ENCODE results near the gene SENP3.
A peak's percentile ranks its signal among the peaks of the same experiment; 100 is the strongest.

Gene SENP3

GRCh38 chr17:7580604-7581575 lies 19.2 kb downstream of the SENP3 start:
- DNase-seq (ENCODE audit: low read depth in 2 of 2): no peak
- no peak for TF ChIP-seq CTCF (IDR thresholded peaks at IDR 0.05; ENCODE audit: low read depth, low read length)
- H3K4me3 ChIP-seq (replicated peaks in 1 of 2; ENCODE audit: low read depth in 2 of 2, low read length in 2 of 2): no peak overlapping the region

- TF ChIP-seq CTCF (IDR thresholded peaks at IDR 0.05; ENCODE audit: low read depth, low read length): no peak
- H3K4me3 ChIP-seq (replicated peaks in 1 of 2; ENCODE audit: low read depth in 2 of 2, low read length in 2 of 2): peak overlapping the region; percentile 69 to 85
These were observed 20.9 kb downstream of the SENP3 start for GRCh38 chr17:7582396-7583252.

GRCh38 chr17:7583253-7584109 lies 21.8 kb downstream of the SENP3 start, which contains the start of gene MPDU1:
Gene MPDU1 (plus strand): TSS chr17:7583852. CDS start chr17:7583863, 11 bp downstream.
- peak; percentile 98 to 99 for DNase-seq (ENCODE audit: low read depth in 2 of 2)
- no peak for TF ChIP-seq CTCF (IDR thresholded peaks at IDR 0.05; ENCODE audit: low read depth, low read length)
- peak within 1 kb of the TSS; percentile 69 to 85 for H3K4me3 ChIP-seq (replicated peaks in 1 of 2; ENCODE audit: low read depth in 2 of 2, low read length in 2 of 2)

More at GRCh38 chr17:7582396-7583252, 20.9 kb downstream of the SENP3 start:
- no peak for DNase-seq (ENCODE audit: low read depth in 2 of 2)

GRCh38 chr17:7586673-7587419 lies 25.1 kb downstream of the SENP3 start:
- H3K4me3 ChIP-seq (replicated peaks in 1 of 2; ENCODE audit: low read depth in 2 of 2, low read length in 2 of 2): no peak overlapping the region
- peak; percentile 6 for TF ChIP-seq CTCF (IDR thresholded peaks at IDR 0.05; ENCODE audit: low read depth, low read length)
- DNase-seq (ENCODE audit: low read depth in 2 of 2): no peak

GRCh38 chr17:7587420-7588151 lies 25.9 kb downstream of the SENP3 start:
- TF ChIP-seq CTCF (IDR thresholded peaks at IDR 0.05; ENCODE audit: low read depth, low read length): peak; percentile 9
- DNase-seq (ENCODE audit: low read depth in 2 of 2): peak; percentile 60 to 88
- peak overlapping the region in 1 of 2 donors; percentile 9 for H3K4me3 ChIP-seq (replicated peaks in 1 of 2; ENCODE audit: low read depth in 2 of 2, low read length in 2 of 2)
